Erythroblast (primary cell): ENCODE results near the gene AHCYL2.
"Not testable (repeated sequence)": the region's sequence is repeated elsewhere in the genome, so short reads cannot be mapped to it uniquely, and the experiment has no call there.

Experiments used
- DNase-seq, 2 experiments: peaks; one replicate each; lab custom pipeline; 2025; lab: John Stamatoyannopoulos, UW
- GATA1 ChIP-seq: IDR thresholded peaks from 2 replicates; pipeline ENCODE4 v1.6.1; 2011; ENCODE audit warnings: low read depth, mild to moderate bottlenecking, control low read depth, low read length, moderate library complexity
- POLR2A ChIP-seq: IDR thresholded peaks from 2 replicates; pipeline ENCODE4 v1.6.1; 2011; ENCODE audit warnings: mild to moderate bottlenecking, low read length

Gene AHCYL2

GRCh38 chr7:129469930-129470329 is 245.1 kb downstream of the AHCYL2 start:
- no peak for DNase-seq
- TF ChIP-seq POLR2A (no peak), GATA1 (no peak)

GRCh38 chr7:129470411-129470810 is 245.6 kb downstream of the AHCYL2 start:
- no peak for TF ChIP-seq GATA1
- TF ChIP-seq POLR2A = no peak
- DNase-seq = no peak

- TF ChIP-seq GATA1 (no peak), POLR2A (no peak)
- peak in 1 of 2 experiments; percentile 24 for DNase-seq
Measured at GRCh38 chr7:129471402-129471827, 246.6 kb downstream of the AHCYL2 start.

- DNase-seq = not testable (repeated sequence)
Measured at GRCh38 chr7:129475931-129476330, 251.1 kb downstream of the AHCYL2 start.

GRCh38 chr7:129476398-129476797 is 251.6 kb downstream of the AHCYL2 start:
- DNase-seq = not testable (repeated sequence)
